Ishikawa (cell line): ENCODE measurements around the gene CORIN.

ENCODE experiments used
- CEBPB ChIP-seq: IDR thresholded peaks from 2 replicates; pipeline ENCODE4 v1.6.1; 2012
- CREB1 ChIP-seq: IDR thresholded peaks from 2 replicates; pipeline ENCODE4 v1.6.1; 2012; ENCODE audit warnings: low read depth
- EGR1 ChIP-seq: IDR thresholded peaks from 2 replicates; pipeline ENCODE4 v1.6.1; 2012
- EP300 ChIP-seq: IDR thresholded peaks from 2 replicates; pipeline ENCODE4 v1.6.1; 2012; ENCODE audit warnings: borderline replicate concordance
- FOXM1 ChIP-seq: IDR thresholded peaks from 2 replicates; pipeline ENCODE4 v1.6.1; 2012; ENCODE audit warnings: low read depth, borderline replicate concordance
- MAX ChIP-seq: IDR thresholded peaks from 2 replicates; pipeline ENCODE4 v1.6.1; 2012
- NFIC ChIP-seq: IDR thresholded peaks from 2 replicates; pipeline ENCODE4 v1.6.1; 2012
- RAD21 ChIP-seq: IDR thresholded peaks from 2 replicates; pipeline ENCODE4 v1.6.1; 2012; ENCODE audit warnings: low read depth
- REST ChIP-seq: IDR thresholded peaks from 2 replicates; pipeline ENCODE4 v1.6.1; 2012; ENCODE audit warnings: low read depth, mild to moderate bottlenecking
- TAF1 ChIP-seq: IDR thresholded peaks from 2 replicates; pipeline ENCODE4 v1.6.1; 2012; ENCODE audit warnings: low read depth, mild to moderate bottlenecking
- TCF12 ChIP-seq: IDR thresholded peaks from 2 replicates; pipeline ENCODE4 v1.6.1; 2012; ENCODE audit warnings: low read depth
- TEAD4 ChIP-seq: IDR thresholded peaks from 2 replicates; pipeline ENCODE4 v1.6.1; 2012
- USF1 ChIP-seq: IDR thresholded peaks from 2 replicates; pipeline ENCODE4 v1.6.1; 2012
- YY1 ChIP-seq: IDR thresholded peaks from 2 replicates; pipeline ENCODE4 v1.6.1; 2012; ENCODE audit warnings: low read depth
- ZBTB7A ChIP-seq: IDR thresholded peaks from 2 replicates; pipeline ENCODE4 v1.6.1; 2012; ENCODE audit warnings: low read depth

Gene CORIN

DNA sequence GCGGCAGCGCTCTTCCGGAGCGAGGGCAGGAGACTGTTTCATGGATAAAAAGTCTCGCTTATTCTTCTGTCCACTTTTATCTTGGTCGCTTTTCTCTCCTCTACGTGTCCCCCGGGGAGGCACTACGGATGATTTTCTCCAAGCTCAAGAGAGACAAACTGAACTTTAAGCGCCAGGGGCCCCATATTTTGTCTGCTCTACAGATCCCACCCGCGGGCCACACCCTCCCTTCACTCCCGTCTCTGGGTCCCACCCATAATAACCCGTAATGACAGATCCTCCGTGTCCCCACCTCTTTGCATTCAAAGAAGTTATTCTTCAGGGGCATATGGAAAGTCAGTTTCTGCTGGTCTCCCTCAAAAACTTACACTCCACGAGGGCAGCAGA, at the start of gene CORIN:
TSS of gene CORIN (minus strand) at position 160 of the 387 bp plus-strand sequence. CDS start at position 42, 118 bp downstream.
- no peak for TF ChIP-seq TEAD4
- no peak for TF ChIP-seq MAX
- no peak for TF ChIP-seq REST
- TF ChIP-seq ZBTB7A: no peak
- TF ChIP-seq NFIC: no peak
- TF ChIP-seq TAF1: no peak
- TF ChIP-seq FOXM1: no peak
- TF ChIP-seq EGR1: no peak
- no peak for TF ChIP-seq CREB1
- no peak for TF ChIP-seq EP300
- no peak for TF ChIP-seq YY1
- no peak for TF ChIP-seq CEBPB
- no peak for TF ChIP-seq RAD21

- no peak for TF ChIP-seq MAX
- no peak for TF ChIP-seq YY1
- TF ChIP-seq CEBPB: no peak
- no peak for TF ChIP-seq USF1
- TF ChIP-seq NFIC: no peak
- no peak for TF ChIP-seq EGR1
- TF ChIP-seq RAD21: no peak
Measured at GRCh38 chr4:47882228-47882627, 44.4 kb upstream of the CORIN start.

GRCh38 chr4:47879458-47879857, 41.6 kb upstream of the CORIN start:
- no peak for TF ChIP-seq TCF12
- TF ChIP-seq EGR1: no peak
- TF ChIP-seq ZBTB7A: no peak
- no peak for TF ChIP-seq TEAD4
- no peak for TF ChIP-seq CEBPB
- no peak for TF ChIP-seq FOXM1
- no peak for TF ChIP-seq YY1
- no peak for TF ChIP-seq EP300

DNA sequence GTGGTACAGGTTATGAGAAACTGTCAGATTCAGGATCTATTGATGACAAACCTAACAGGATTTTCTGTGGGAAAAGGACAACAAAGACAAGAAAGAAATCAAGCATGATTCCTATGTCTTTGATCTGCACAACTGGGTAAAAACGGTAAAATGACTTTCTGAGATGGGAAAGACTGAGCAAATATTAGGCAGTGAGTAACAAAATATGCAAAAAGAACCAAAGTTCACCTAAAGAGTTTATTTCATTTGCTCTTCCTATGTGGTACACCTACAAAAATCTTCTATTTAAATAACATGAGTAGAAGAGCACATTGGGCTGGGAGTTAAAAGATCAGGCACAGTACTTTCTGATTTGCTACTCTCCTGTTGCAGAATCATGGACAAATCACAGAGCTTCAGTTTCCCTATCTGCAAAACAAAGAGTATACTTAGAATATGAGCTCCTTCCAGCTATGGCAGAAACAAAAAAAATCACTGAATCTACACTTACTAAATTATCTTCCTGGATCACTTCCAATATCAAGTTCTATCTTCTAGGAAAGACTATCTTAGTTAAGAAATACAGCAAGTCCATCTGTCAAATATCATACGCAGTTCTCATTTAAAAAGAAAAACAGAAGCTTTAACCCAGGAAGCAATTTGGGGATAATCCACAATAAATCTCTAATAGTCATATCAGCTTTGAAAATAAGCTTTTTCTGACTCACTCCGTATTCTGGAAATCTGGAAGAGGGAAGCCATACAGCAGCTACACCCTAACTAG, 39.1 kb upstream of the CORIN start:
- TF ChIP-seq FOXM1: no peak
- TF ChIP-seq RAD21: no peak
- TF ChIP-seq USF1: no peak
- TF ChIP-seq CEBPB: no peak
- TF ChIP-seq MAX: no peak

- TF ChIP-seq YY1 (no peak), ZBTB7A (no peak), CREB1 (no peak), TAF1 (no peak), EP300 (no peak), NFIC (no peak), FOXM1 (no peak)
Measured at GRCh38 chr4:47876310-47876709, 38.4 kb upstream of the CORIN start.

- TF ChIP-seq REST: no peak
- no peak for TF ChIP-seq CREB1
- no peak for TF ChIP-seq CEBPB
- TF ChIP-seq YY1: no peak
- no peak for TF ChIP-seq MAX
- TF ChIP-seq NFIC: no peak
- no peak for TF ChIP-seq RAD21
- TF ChIP-seq ZBTB7A: no peak
- TF ChIP-seq TAF1: no peak
- no peak for TF ChIP-seq USF1
- TF ChIP-seq EGR1: no peak
- TF ChIP-seq TCF12: no peak
- TF ChIP-seq TEAD4: no peak
- TF ChIP-seq EP300: no peak
- no peak for TF ChIP-seq FOXM1
Measured at GRCh38 chr4:47873877-47874541, 36.1 kb upstream of the CORIN start.
